ENCODE results near the gene KIAA1328.

GRCh38 chr18:37270038-37270665 lies 441.2 kb downstream of the KIAA1328 start:
- TF ChIP-seq EP300 (IDR thresholded peaks at IDR 0.05) = no peak
- TF ChIP-seq POLR2AphosphoS5 (IDR thresholded peaks at IDR 0.05) = no peak

Data from upper lobe of left lung (tissue), 4 donors.